ENCODE data around the gene FBN1.

GRCh38 chr15:48385031-48385830, 260.3 kb downstream of the FBN1 start:
- no peak for TF ChIP-seq POLR2A (IDR thresholded peaks at IDR 0.05)
- TF ChIP-seq CTCF (IDR thresholded peaks at IDR 0.05) = no peak

Measured in esophagus squamous epithelium (tissue), 4 donors.